ENCODE results near the gene UBE2L5.

UBE2L5 gene

DNA sequence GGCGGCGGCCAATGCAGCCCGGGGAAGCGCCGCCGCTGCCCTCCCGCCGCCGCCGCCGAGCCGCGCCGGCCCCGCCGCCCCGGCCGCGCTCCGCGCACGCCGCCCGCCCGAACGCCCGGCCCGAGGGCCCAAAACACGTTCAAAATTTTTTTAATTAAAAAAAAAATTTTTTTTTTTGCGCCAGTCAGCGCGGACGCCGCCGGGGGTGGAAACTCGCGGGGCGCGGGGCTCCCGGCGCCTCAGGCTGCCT lies 43.0 kb downstream of the UBE2L5 start:
- H2BK15ac ChIP-seq (replicated peaks; ENCODE audit: low read depth), result no peak overlapping the region
- H3K79me2 ChIP-seq (ENCODE audit: control insufficient read depth, insufficient read depth, low read length), result peaks cover 18% of the 10 kb centered on the region
- peak overlapping the region; percentile 91 for H3K56ac ChIP-seq (ENCODE audit: low read length)
- H3K9ac ChIP-seq (ENCODE audit: low read length), result peak overlapping the region; percentile 92
- H3K4me2 ChIP-seq (ENCODE audit: low read length), result no peak overlapping the region
- DNase-seq, result no peak
- H3K79me1 ChIP-seq (ENCODE audit: low read length), result peaks cover 2% of the 10 kb centered on the region
- peak overlapping the region; percentile 85 for H2BK120ac ChIP-seq (ENCODE audit: low read depth, low read length)
- no peaks in the 10 kb centered on the region for H3K27me3 ChIP-seq (ENCODE audit: insufficient read depth, low read length, poor library complexity)
- H4K5ac ChIP-seq (ENCODE audit: low read length), result no peak overlapping the region
- no peaks in the 10 kb centered on the region for H3K4me1 ChIP-seq (ENCODE audit: control insufficient read depth, low read depth, low read length)
- H3K36me3 ChIP-seq (ENCODE audit: control insufficient read depth, insufficient read depth, low read length), result peaks cover 5% of the 10 kb centered on the region
- peak overlapping the region; percentile 99 for H3K4ac ChIP-seq (ENCODE audit: low read depth, low read length)
- peak overlapping the region; percentile 84 for H3K4me3 ChIP-seq (ENCODE audit: low read length)
- H2AK5ac ChIP-seq (ENCODE audit: low read length), result no peak overlapping the region
- H4K8ac ChIP-seq (ENCODE audit: low read depth, low read length), result peak overlapping the region; percentile 95
- no peak overlapping the region for H3K23ac ChIP-seq (ENCODE audit: low read length)
- WGBS (ENCODE audit: extremely low coverage, insufficient coverage, low lambda C conversion rate), result no CpG with 5 or more reads among the region's 41 CpGs
- H2BK5ac ChIP-seq (ENCODE audit: low read length), result no peak overlapping the region
- H3K18ac ChIP-seq (ENCODE audit: low read length), result peak overlapping the region; percentile 99
- H3K27ac ChIP-seq (ENCODE audit: low read depth, low read length), result peak overlapping the region; percentile 97

DNA sequence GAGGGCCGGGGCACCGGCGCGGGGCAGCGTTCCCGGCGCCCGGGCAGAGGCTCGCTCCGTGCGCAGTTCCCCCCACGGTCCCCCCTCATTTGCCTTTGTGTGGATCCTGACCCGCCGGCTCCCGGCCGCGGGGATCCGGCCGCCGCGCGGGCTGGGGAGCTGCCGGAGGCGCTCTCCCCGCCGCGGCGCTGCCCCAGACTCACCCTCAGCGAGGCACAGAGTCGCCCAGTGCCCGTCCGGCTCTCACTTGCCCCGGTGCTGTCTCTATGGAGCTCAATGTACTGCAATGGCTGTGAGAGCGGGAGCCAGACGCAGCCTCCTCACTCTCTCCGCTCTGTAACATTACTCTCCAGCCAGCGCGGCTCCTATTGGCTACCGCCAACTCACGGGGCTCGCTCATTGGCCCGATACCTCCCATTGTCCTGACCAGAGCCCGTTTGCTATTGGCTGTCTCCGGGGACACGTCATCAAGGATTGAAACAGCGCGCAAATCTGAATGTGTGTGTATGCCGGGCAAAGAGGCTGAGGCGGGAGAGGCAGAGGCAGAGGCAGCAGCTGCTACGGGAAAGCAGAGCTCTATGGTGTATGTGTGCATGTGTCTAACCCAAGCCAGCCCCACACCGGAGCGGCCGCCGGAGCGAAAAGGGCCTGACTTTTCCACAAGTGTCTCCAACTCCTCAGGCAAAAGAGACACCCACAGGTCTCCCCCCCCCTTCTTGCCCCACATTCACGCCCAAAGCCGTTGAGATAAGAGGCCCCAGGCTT lies 43.5 kb downstream of the UBE2L5 start, which contains the start of gene HMGB1:
Gene HMGB1, minus strand, starts transcription at position 344 of the 765 bp plus-strand sequence. CDS start 2,256 bp downstream, outside the sequence.
- Histone ChIP-seq H3K56ac (ENCODE audit: low read length) (peak within 1 kb of the TSS; percentile 91), H2BK5ac (ENCODE audit: low read length) (peak within 1 kb of the TSS; percentile 63), H4K8ac (ENCODE audit: low read depth, low read length) (peak within 1 kb of the TSS; percentile 95), H4K5ac (ENCODE audit: low read length) (no peak within 1 kb of the TSS), H3K18ac (ENCODE audit: low read length) (peak within 1 kb of the TSS; percentile 99), H3K27ac (ENCODE audit: low read depth, low read length) (peak within 1 kb of the TSS; percentile 99), H3K9ac (ENCODE audit: low read length) (peak within 1 kb of the TSS; percentile 92), H3K79me1 (ENCODE audit: low read length) (peaks cover 2% of the 10 kb centered on the region), H2AK5ac (ENCODE audit: low read length) (no peak within 1 kb of the TSS), H3K27me3 (ENCODE audit: insufficient read depth, low read length, poor library complexity) (no peaks in the 10 kb centered on the region), H3K4me3 (ENCODE audit: low read length) (peak within 1 kb of the TSS; percentile 84), H2BK15ac (replicated peaks; ENCODE audit: low read depth) (no peak within 1 kb of the TSS), H2BK120ac (ENCODE audit: low read depth, low read length) (peak within 1 kb of the TSS; percentile 85), H3K79me2 (ENCODE audit: control insufficient read depth, insufficient read depth, low read length) (peaks cover 18% of the 10 kb centered on the region), H3K4ac (ENCODE audit: low read depth, low read length) (peak within 1 kb of the TSS; percentile 99), H3K36me3 (ENCODE audit: control insufficient read depth, insufficient read depth, low read length) (peaks cover 5% of the 10 kb centered on the region), H3K4me2 (ENCODE audit: low read length) (peak within 1 kb of the TSS; percentile 32), H3K4me1 (ENCODE audit: control insufficient read depth, low read depth, low read length) (no peaks in the 10 kb centered on the region), H3K23ac (ENCODE audit: low read length) (no peak within 1 kb of the TSS)
- DNase-seq, result peak; percentile 100
- WGBS (ENCODE audit: extremely low coverage, insufficient coverage, low lambda C conversion rate), result no CpG with 5 or more reads among the region's 57 CpGs

DNA sequence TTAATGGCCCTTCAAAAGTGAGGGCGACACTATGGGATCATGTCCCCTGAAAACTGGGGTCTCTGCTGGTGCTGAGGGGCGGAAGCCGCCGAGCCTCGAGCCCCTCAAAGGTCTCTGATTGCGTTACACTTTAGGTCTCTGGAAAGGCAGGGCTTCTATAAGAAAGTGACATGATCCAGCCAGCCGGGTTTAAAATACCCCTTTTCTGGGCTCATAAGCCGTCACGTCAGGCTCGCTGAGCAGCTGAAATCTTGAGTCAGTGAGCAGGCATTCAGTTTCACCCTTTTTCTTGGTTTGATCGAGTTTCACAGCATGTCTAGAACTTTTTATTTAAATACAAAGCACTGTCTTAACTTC lies 44.0 kb downstream of the UBE2L5 start:
- peaks cover 2% of the 10 kb centered on the region for H3K79me1 ChIP-seq (ENCODE audit: low read length)
- H3K23ac ChIP-seq (ENCODE audit: low read length), result no peak overlapping the region
- no peaks in the 10 kb centered on the region for H3K27me3 ChIP-seq (ENCODE audit: insufficient read depth, low read length, poor library complexity)
- no peak overlapping the region for H4K5ac ChIP-seq (ENCODE audit: low read length)
- no CpG with 5 or more reads among the region's 11 CpGs for WGBS (ENCODE audit: extremely low coverage, insufficient coverage, low lambda C conversion rate)
- H3K36me3 ChIP-seq (ENCODE audit: control insufficient read depth, insufficient read depth, low read length), result peaks cover 5% of the 10 kb centered on the region
- H3K9ac ChIP-seq (ENCODE audit: low read length), result peak overlapping the region; percentile 71
- peak overlapping the region; percentile 34 for H2BK120ac ChIP-seq (ENCODE audit: low read depth, low read length)
- peaks cover 18% of the 10 kb centered on the region for H3K79me2 ChIP-seq (ENCODE audit: control insufficient read depth, insufficient read depth, low read length)
- H3K56ac ChIP-seq (ENCODE audit: low read length), result peak overlapping the region; percentile 77
- H3K27ac ChIP-seq (ENCODE audit: low read depth, low read length), result peak overlapping the region; percentile 65
- no peak overlapping the region for H2AK5ac ChIP-seq (ENCODE audit: low read length)
- H3K4me3 ChIP-seq (ENCODE audit: low read length), result peak overlapping the region; percentile 12
- peak overlapping the region; percentile 23 for H2BK5ac ChIP-seq (ENCODE audit: low read length)
- H2BK15ac ChIP-seq (replicated peaks; ENCODE audit: low read depth), result no peak overlapping the region
- H3K18ac ChIP-seq (ENCODE audit: low read length), result peak overlapping the region; percentile 88
- peak overlapping the region; percentile 32 for H3K4me2 ChIP-seq (ENCODE audit: low read length)
- DNase-seq, result peak; percentile 64
- H3K4ac ChIP-seq (ENCODE audit: low read depth, low read length), result peak overlapping the region; percentile 65
- no peaks in the 10 kb centered on the region for H3K4me1 ChIP-seq (ENCODE audit: control insufficient read depth, low read depth, low read length)
- no peak overlapping the region for H4K8ac ChIP-seq (ENCODE audit: low read depth, low read length)

DNA sequence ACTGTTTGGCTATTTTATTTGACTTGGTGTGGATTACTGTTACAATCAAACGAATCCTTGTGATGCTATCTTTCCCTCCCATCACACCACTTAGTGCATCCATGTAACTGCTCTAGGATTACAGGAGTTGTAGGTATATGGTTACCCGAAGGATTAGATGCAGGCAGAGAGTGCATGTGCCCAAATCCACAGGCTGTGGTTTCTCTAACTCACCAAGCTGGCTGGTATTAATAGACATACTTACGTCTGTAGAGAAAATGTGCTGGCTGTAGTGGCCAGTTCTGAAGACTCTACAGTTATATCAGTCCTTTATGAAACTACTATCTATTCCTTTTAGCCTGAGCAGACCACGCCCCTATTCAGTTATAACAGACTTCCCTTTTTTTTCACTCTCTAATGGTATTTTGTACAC lies 44.6 kb downstream of the UBE2L5 start:
- DNase-seq, result peak; percentile 59
- Histone ChIP-seq H2BK5ac (ENCODE audit: low read length) (no peak overlapping the region), H3K27ac (ENCODE audit: low read depth, low read length) (no peak overlapping the region), H4K8ac (ENCODE audit: low read depth, low read length) (no peak overlapping the region), H3K4me3 (ENCODE audit: low read length) (no peak overlapping the region), H3K4me2 (ENCODE audit: low read length) (no peak overlapping the region), H4K5ac (ENCODE audit: low read length) (no peak overlapping the region), H3K23ac (ENCODE audit: low read length) (no peak overlapping the region), H3K79me2 (ENCODE audit: control insufficient read depth, insufficient read depth, low read length) (peaks cover 18% of the 10 kb centered on the region), H3K36me3 (ENCODE audit: control insufficient read depth, insufficient read depth, low read length) (peaks cover 5% of the 10 kb centered on the region), H2AK5ac (ENCODE audit: low read length) (no peak overlapping the region), H3K56ac (ENCODE audit: low read length) (no peak overlapping the region), H2BK120ac (ENCODE audit: low read depth, low read length) (no peak overlapping the region), H2BK15ac (replicated peaks; ENCODE audit: low read depth) (no peak overlapping the region), H3K18ac (ENCODE audit: low read length) (no peak overlapping the region), H3K9ac (ENCODE audit: low read length) (peak overlapping the region; percentile 33), H3K27me3 (ENCODE audit: insufficient read depth, low read length, poor library complexity) (no peaks in the 10 kb centered on the region), H3K4ac (ENCODE audit: low read depth, low read length) (no peak overlapping the region), H3K4me1 (ENCODE audit: control insufficient read depth, low read depth, low read length) (no peaks in the 10 kb centered on the region), H3K79me1 (ENCODE audit: low read length) (peaks cover 2% of the 10 kb centered on the region)
- no CpG with 5 or more reads among the region's 4 CpGs for WGBS (ENCODE audit: extremely low coverage, insufficient coverage, low lambda C conversion rate)

- Histone ChIP-seq H4K8ac (ENCODE audit: low read depth, low read length) (no peak overlapping the region), H3K27me3 (ENCODE audit: insufficient read depth, low read length, poor library complexity) (no peaks in the 10 kb centered on the region), H3K79me1 (ENCODE audit: low read length) (no peaks in the 10 kb centered on the region), H3K4me2 (ENCODE audit: low read length) (no peak overlapping the region), H3K4ac (ENCODE audit: low read depth, low read length) (no peak overlapping the region), H3K36me3 (ENCODE audit: control insufficient read depth, insufficient read depth, low read length) (no peaks in the 10 kb centered on the region), H3K79me2 (ENCODE audit: control insufficient read depth, insufficient read depth, low read length) (no peaks in the 10 kb centered on the region), H3K18ac (ENCODE audit: low read length) (no peak overlapping the region), H3K23ac (ENCODE audit: low read length) (no peak overlapping the region), H3K27ac (ENCODE audit: low read depth, low read length) (no peak overlapping the region), H4K5ac (ENCODE audit: low read length) (no peak overlapping the region), H2BK15ac (replicated peaks; ENCODE audit: low read depth) (no peak overlapping the region), H3K56ac (ENCODE audit: low read length) (no peak overlapping the region), H2AK5ac (ENCODE audit: low read length) (no peak overlapping the region), H2BK5ac (ENCODE audit: low read length) (no peak overlapping the region), H3K4me3 (ENCODE audit: low read length) (no peak overlapping the region), H2BK120ac (ENCODE audit: low read depth, low read length) (no peak overlapping the region), H3K4me1 (ENCODE audit: control insufficient read depth, low read depth, low read length) (no peaks in the 10 kb centered on the region), H3K9ac (ENCODE audit: low read length) (no peak overlapping the region)
- WGBS (ENCODE audit: extremely low coverage, insufficient coverage, low lambda C conversion rate), result no CpG with 5 or more reads among the region's 1 CpG
- DNase-seq, result no peak
Observed at GRCh38 chr13:30473675-30474074, 51.4 kb downstream of the UBE2L5 start.

All from mesendoderm (in vitro differentiated cells).